HepG2 (cell line): ENCODE data around the gene AADACL4. TPM values are rescaled to one million over a fixed set of nuclear protein-coding genes. Genes with fewer than 3 reads are reported as not detected.
A peak's percentile ranks its signal among the peaks of the same experiment; 100 is the strongest.

ENCODE experiments used
- ARID4A ChIP-seq: sonication (generic); formaldehyde crosslinking; IDR thresholded peaks from 2 replicates; pipeline ENCODE4 v1.5.0; 2020; ENCODE audit warnings: mild to moderate bottlenecking, missing genetic modification reagents, borderline replicate concordance
- ATF3 ChIP-seq: sonication (generic); formaldehyde crosslinking; IDR thresholded peaks from 2 replicates; pipeline ENCODE4 v1.4.0; 2020; ENCODE audit warnings: missing genetic modification reagents
- CEBPZ ChIP-seq: IDR thresholded peaks from 2 replicates; pipeline ENCODE4 v1.6.1; 2012; ENCODE audit warnings: low read length, improper control_type of control experiment
- FOXJ3 ChIP-seq: sonication (generic); formaldehyde crosslinking; IDR thresholded peaks from 2 replicates; pipeline ENCODE4 v1.4.0; 2020; ENCODE audit warnings: missing genetic modification reagents, mild to moderate bottlenecking, borderline replicate concordance
- FOXK1 ChIP-seq: sonication (generic); formaldehyde crosslinking; IDR thresholded peaks from 2 replicates; pipeline ENCODE4 v1.4.0; 2020; ENCODE audit warnings: low read depth, missing genetic modification reagents, borderline replicate concordance
- GLMP ChIP-seq: sonication (generic); formaldehyde crosslinking; IDR thresholded peaks from 2 replicates; pipeline ENCODE4 v1.9.0; 2021; ENCODE audit warnings: missing genetic modification reagents, mild to moderate bottlenecking, borderline replicate concordance
- GPBP1L1 ChIP-seq: sonication (generic); formaldehyde crosslinking; IDR thresholded peaks from 2 replicates; pipeline ENCODE4 v1.5.0; 2020; ENCODE audit warnings: mild to moderate bottlenecking, missing genetic modification reagents
- LRRFIP1 ChIP-seq: sonication (generic); formaldehyde crosslinking; conservative IDR thresholded peaks from 2 replicates; pipeline ENCODE4 v1.4.0; 2020; ENCODE audit warnings: missing genetic modification reagents
- PCBP2 ChIP-seq: fragments of 200-400 bp; formaldehyde crosslinking; optimal IDR thresholded peaks from 2 replicates; pipeline ENCODE3; 2018; ENCODE audit warnings: low read length, low read depth; ENCODE audit not compliant: poor library complexity, severe bottlenecking
- SOX6 ChIP-seq, 2 experiments: fragments of 450-650 bp in 1 of 2; sonication (generic) in 1 of 2; formaldehyde crosslinking in 1 of 2; IDR thresholded peaks; 2 replicates each; pipeline versions ENCODE4 v1.4.0 to v1.6.1; 2017 to 2020; ENCODE audit warnings: antibody characterized with exemption in 1 of 2, mild to moderate bottlenecking in 1 of 2, missing genetic modification reagents in 1 of 2
- ZNF12 ChIP-seq: sonication (generic); formaldehyde crosslinking; IDR thresholded peaks from 2 replicates; pipeline ENCODE4 v1.5.0; 2020; ENCODE audit warnings: missing genetic modification reagents
- ZNF512 ChIP-seq: sonication (generic); formaldehyde crosslinking; IDR thresholded peaks from 2 replicates; pipeline ENCODE4 v1.4.0; 2020; ENCODE audit warnings: mild to moderate bottlenecking, missing genetic modification reagents
- polyA plus RNA-seq, 8 experiments: library from polyadenylated mRNA; depleted of rRNA in 3 of 8; stranded (reverse) in 7 of 8; unstranded in 1 of 8; fragments of >200 nt; fragmentation: Illumina TruSeq in 4 of 8; extraction: Trizol in 4 of 8; gene quantifications; 2 replicates each; pipeline versions ENCODE4 v1.2.1 to v1.2.3, GENCODE V29; 2011 to 2016; ENCODE audit warnings: low read depth in 4 of 8, missing spikeins in 1 of 8, mixed read lengths in 1 of 8; ENCODE audit not compliant: insufficient read depth in 1 of 8
- total RNA-seq, 5 experiments: library from RNA; depleted of rRNA; stranded (reverse); fragments of >200 nt; fragmentation: Illumina TruSeq; extraction: Trizol; gene quantifications; 2 replicates each; pipeline ENCODE4 v1.2.3, GENCODE V29; 2016; ENCODE audit warnings: low read depth in 1 of 5

AADACL4 gene
- total and polyA plus RNA-seq, 2 of the 13 experiments (the other 11 are each of a cell fraction or from before 2014, with no cell fraction given) = not detected

- TF ChIP-seq ARID4A (CRISPR knock-in tag) (peak; percentile 57; the same call in 1 of the 2 replicates), GPBP1L1 (CRISPR knock-in tag) (no peak), CEBPZ (no peak), LRRFIP1 (CRISPR knock-in tag) (no peak), GLMP (no peak), ZNF12 (CRISPR knock-in tag) (no peak), FOXK1 (no peak; the same call in 1 of the 2 replicates), SOX6 (IDR thresholded peaks at IDR 0.05) (no peak), SOX6 (CRISPR knock-in tag; IDR thresholded peaks at IDR 0.05) (peak; percentile 89), FOXJ3 (CRISPR knock-in tag) (no peak), ZNF512 (CRISPR knock-in tag) (no peak), PCBP2 (no peak), ATF3 (CRISPR knock-in tag) (peak; percentile 72; the same call in 1 of the 2 replicates)
Measured at GRCh38 chr1:12608311-12608957, 35.5 kb upstream of the AADACL4 start (continued).
